ENCODE data around the gene ZSWIM7.

GRCh38 chr17:15944759-15945526 is 54.6 kb downstream of the ZSWIM7 start, which contains the start of gene ADORA2B:
- peak; percentile 88 for TF ChIP-seq NFE2L1 (CRISPR knock-in tag; IDR thresholded peaks at IDR 0.05)
- TF ChIP-seq E2F4 (CRISPR knock-in tag; IDR thresholded peaks at IDR 0.05; ENCODE audit: borderline replicate concordance, low read depth): no peak
- no peak for TF ChIP-seq IRF2 (CRISPR knock-in tag; IDR thresholded peaks at IDR 0.05; ENCODE audit: borderline replicate concordance, low read depth)
- TF ChIP-seq, protein P1, sequence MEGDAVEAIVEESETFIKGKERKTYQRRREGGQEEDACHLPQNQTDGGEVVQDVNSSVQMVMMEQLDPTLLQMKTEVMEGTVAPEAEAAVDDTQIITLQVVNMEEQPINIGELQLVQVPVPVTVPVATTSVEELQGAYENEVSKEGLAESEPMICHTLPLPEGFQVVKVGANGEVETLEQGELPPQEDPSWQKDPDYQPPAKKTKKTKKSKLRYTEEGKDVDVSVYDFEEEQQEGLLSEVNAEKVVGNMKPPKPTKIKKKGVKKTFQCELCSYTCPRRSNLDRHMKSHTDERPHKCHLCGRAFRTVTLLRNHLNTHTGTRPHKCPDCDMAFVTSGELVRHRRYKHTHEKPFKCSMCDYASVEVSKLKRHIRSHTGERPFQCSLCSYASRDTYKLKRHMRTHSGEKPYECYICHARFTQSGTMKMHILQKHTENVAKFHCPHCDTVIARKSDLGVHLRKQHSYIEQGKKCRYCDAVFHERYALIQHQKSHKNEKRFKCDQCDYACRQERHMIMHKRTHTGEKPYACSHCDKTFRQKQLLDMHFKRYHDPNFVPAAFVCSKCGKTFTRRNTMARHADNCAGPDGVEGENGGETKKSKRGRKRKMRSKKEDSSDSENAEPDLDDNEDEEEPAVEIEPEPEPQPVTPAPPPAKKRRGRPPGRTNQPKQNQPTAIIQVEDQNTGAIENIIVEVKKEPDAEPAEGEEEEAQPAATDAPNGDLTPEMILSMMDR (IDR thresholded peaks at IDR 0.05): no peak
- TF ChIP-seq SP1 (CRISPR knock-in tag; conservative IDR thresholded peaks at IDR 0.05): peak; percentile 61; the same call in 1 of the 2 replicates
- no peak for TF ChIP-seq ZMAT4 (CRISPR knock-in tag; IDR thresholded peaks at IDR 0.05)
- TF ChIP-seq TEAD4 (CRISPR knock-in tag; IDR thresholded peaks at IDR 0.05): no peak
- no peak for TF ChIP-seq CREM (CRISPR knock-in tag; IDR thresholded peaks at IDR 0.05)

Measured in WTC11 (cell line).